Brain microvascular endothelial cell (primary cell): ENCODE results near the gene SPATA2.

Experiments used
- DNase-seq: peaks from one replicate; pipeline ENCODE4 v3.0.0-alpha.2; 2020
- H3K27ac ChIP-seq: fragments of 250-450 bp; sonication (Bioruptor Pico); 2 replicates; pipeline ENCODE4 v1.5.1; 2020; ENCODE audit warnings: mild to moderate bottlenecking, moderate library complexity
- H3K27me3 ChIP-seq: fragments of 250-450 bp; sonication (Bioruptor Pico); replicated peaks from 2 replicates; pipeline ENCODE4 v1.5.1; 2020; ENCODE audit warnings: mild to moderate bottlenecking
- H3K36me3 ChIP-seq: fragments of 250-450 bp; sonication (Bioruptor Pico); replicated peaks from 2 replicates; pipeline ENCODE4 v1.5.1; 2020; ENCODE audit warnings: mild to moderate bottlenecking
- H3K4me3 ChIP-seq: 2 replicates; pipeline ENCODE4 v1.5.1; 2011; ENCODE audit warnings: low read depth, mild to moderate bottlenecking, control low read depth, low read length, moderate library complexity
- in situ Hi-C: cut with HindIII; loops from 2 replicates; pipeline ENCODE4 v1.10.0; 2017; ENCODE audit warnings: low sequenced_read_pairs, low pct_ligation_motif_present
- TF ChIP-seq, protein P1 (sequence below): IDR thresholded peaks from 2 replicates; pipeline ENCODE4 v1.5.1; 2011; ENCODE audit warnings: low read depth, mild to moderate bottlenecking, moderate library complexity, low read length, control low read depth, inconsistent platforms; ENCODE audit errors: missing control alignments

Gene SPATA2

DNA sequence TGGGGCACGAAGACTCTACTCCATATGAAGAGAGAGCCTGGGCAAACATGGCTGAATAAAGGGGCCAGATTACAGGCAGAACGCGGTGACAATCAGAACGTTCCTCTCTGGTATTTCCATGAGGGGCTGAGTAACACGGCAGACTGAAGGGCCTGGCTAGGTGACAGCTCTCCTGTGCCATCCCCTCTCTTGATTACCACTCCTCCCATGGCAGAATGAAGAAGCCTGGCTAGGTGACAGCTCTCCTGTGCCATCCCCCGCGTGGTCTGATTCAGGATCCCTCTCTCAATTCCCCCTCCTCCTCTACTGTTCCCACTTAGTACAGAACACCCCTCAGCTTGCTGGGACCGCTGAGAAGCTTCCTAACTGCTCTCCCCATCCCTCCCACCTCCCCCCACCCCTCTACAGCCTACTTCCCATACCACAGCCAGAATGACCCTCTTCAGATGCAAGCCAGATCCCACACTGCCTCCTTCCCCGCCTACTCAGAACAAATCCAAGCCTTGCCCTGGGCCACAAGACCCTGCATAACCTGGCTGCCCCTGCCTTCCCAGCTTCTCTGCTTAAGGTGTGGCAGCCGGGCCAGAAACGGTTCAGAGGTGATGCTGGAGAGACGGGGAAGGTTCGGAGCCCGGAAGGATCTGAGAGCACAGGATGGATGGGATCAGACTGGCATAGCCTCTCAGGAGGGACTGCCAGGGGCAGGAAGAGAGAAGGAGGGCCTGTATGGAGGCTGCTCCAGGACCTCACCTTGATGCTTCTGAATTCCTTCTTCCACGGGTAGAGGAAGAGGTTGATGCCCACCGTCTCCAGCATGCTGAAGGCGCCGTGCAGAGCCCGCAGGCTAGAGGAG is 7.7 kb downstream of the SPATA2 start:
- in situ Hi-C loops, result no loop called here
- Histone ChIP-seq H3K27me3 (no peaks in the 10 kb centered on the region), H3K36me3 (peaks cover 27% of the 10 kb centered on the region), H3K4me3 (no peak overlapping the region), H3K27ac (no peak overlapping the region)
- TF ChIP-seq, protein P1, sequence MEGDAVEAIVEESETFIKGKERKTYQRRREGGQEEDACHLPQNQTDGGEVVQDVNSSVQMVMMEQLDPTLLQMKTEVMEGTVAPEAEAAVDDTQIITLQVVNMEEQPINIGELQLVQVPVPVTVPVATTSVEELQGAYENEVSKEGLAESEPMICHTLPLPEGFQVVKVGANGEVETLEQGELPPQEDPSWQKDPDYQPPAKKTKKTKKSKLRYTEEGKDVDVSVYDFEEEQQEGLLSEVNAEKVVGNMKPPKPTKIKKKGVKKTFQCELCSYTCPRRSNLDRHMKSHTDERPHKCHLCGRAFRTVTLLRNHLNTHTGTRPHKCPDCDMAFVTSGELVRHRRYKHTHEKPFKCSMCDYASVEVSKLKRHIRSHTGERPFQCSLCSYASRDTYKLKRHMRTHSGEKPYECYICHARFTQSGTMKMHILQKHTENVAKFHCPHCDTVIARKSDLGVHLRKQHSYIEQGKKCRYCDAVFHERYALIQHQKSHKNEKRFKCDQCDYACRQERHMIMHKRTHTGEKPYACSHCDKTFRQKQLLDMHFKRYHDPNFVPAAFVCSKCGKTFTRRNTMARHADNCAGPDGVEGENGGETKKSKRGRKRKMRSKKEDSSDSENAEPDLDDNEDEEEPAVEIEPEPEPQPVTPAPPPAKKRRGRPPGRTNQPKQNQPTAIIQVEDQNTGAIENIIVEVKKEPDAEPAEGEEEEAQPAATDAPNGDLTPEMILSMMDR, result no peak
- DNase-seq, result no peak

DNA sequence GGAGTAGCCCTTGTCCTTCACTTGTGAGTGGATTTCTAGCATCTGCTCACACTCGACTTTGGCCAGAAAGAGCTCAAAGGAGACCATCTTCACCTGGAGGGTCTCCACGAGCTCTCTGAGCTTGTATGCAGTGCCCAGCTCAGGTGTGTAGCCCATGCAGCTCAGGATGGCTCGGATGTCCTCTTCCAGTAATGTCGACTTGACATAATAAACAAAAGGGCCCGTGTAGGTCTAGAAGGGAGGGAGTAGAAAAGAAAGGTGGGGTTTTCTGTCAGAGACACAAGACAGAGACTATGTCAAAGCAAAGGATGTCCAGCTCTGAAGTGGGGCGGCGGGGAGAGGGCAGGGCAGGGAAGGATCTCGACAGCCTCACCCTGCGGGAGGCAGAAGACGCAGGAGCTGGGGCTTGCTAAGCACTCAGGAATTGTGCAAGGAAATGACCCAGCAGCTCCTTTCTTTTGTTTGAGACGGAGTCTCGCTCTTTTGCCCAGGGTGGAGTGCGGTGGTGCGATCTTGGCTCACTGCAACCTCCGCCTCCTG is 8.6 kb downstream of the SPATA2 start:
- H3K27me3 ChIP-seq, result no peaks in the 10 kb centered on the region
- in situ Hi-C loops, result no loop called here
- TF ChIP-seq, protein P1, result no peak
- peaks cover 27% of the 10 kb centered on the region for H3K36me3 ChIP-seq
- DNase-seq, result no peak
- H3K27ac ChIP-seq, result no peak overlapping the region
- H3K4me3 ChIP-seq, result no peak overlapping the region

DNA sequence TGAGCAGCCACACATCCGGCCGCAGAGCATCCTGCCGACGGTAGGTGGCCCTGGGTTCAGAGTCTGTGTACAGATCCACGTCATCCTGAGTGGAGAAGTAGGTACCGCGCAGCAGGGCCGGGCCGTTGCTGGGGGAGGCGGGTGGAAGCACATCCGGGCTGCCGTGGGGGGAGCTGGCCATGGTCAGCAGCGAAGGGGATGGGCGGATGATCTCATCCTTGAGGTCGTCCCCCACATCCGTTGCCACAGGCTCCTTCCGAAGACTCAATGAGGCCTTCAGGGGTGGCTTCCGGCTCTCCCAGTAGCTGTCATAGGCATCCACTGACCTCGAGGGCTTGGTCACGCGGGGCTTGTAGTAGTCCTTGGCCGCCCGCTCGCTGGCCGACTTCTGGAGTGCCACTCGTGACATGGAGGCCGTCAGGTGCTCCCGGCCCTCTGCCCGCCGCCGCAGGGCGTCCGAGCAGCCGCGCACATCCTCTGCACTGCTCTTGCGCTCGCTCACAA is 9.2 kb downstream of the SPATA2 start:
- TF ChIP-seq, protein P1, result no peak
- no peak overlapping the region for H3K4me3 ChIP-seq
- H3K36me3 ChIP-seq, result peaks cover 27% of the 10 kb centered on the region
- in situ Hi-C loops, result no loop called here
- DNase-seq, result no peak
- H3K27ac ChIP-seq, result no peak overlapping the region
- no peaks in the 10 kb centered on the region for H3K27me3 ChIP-seq

DNA sequence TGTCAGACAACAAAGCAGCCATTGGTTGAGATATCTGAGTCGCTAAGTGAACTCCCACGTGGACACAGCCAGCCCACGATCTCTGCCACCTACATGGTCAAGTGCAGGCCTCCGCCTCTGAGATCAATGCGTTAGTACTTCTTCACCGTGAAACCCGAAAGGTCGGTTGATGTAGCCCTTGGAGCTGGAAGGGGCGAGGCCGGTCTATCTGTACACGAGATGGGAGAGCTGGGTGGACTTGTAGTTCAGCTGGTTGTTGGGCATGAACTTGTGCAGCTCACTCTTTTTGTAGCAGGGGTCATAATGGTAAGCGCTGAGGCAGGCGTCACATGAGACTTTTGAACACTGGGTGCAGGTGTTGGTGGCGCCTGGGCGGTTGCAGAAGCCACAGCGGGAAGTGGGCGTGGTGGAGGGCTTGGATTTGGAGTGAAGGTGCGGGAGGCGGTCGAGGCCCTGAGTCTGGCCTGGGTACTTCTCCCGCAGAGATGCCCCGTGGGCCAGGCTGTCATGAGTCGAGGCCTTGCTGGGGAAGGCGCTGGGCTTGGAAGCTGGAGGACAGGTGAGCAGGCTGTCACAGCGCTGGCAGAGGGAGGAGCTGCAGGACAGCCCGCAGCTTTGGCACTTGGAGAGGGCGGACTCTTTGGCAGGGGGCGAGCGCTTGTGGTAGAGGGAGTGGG is 9.8 kb downstream of the SPATA2 start:
- in situ Hi-C loops, result no loop called here
- Histone ChIP-seq H3K27me3 (no peaks in the 10 kb centered on the region), H3K27ac (no peak overlapping the region), H3K4me3 (no peak overlapping the region), H3K36me3 (peaks cover 27% of the 10 kb centered on the region)
- TF ChIP-seq, protein P1, result no peak
- no peak for DNase-seq

DNA sequence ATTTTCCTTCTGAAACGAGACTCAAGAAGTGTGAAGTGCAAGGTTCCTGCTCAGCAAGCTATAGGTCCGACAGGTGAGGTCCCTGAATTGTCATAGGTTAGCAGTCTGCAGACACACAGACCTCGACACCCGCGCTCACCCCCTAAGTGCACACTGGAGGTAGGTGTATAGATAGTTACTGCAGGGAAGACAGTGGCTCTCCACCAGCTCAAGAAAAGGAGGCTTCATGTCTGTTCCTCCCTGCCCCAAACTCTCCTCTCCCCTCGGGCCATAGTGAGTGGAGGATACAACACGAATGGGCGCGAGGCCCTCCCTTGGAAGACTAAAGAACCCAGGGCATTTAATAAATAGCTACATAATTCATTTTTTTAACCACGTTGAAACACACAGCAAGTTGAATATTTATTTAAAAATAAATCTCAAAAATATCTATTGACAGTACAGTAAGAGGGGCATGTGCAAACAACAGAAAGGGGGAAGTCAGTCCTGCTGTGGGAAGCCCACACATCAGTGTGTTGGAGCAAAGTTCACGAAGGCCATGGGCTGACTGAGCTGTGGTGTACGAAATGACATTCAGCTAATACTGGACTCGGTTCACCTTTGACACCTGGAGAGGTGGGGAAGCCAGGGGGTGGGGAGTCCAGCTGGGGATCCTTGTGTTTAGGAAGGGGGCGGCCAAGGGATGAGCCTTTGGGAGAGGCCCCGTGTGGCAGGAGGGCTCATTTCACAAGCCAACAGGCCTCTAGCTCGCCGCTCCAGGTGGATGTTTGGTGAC is 10.7 kb downstream of the SPATA2 start:
- TF ChIP-seq, protein P1, result no peak
- Histone ChIP-seq H3K27ac (no peak overlapping the region), H3K4me3 (no peak overlapping the region), H3K36me3 (peaks cover 27% of the 10 kb centered on the region), H3K27me3 (no peaks in the 10 kb centered on the region)
- in situ Hi-C loops, result no loop called here
- DNase-seq, result no peak
